Effector CD4-positive, alpha-beta T cell (primary cell): ENCODE results near the gene RSPO4.

Experiments
- DNase-seq: peaks from one replicate; pipeline ENCODE4 v3.0.0-alpha.2; 2020

Gene RSPO4

DNA sequence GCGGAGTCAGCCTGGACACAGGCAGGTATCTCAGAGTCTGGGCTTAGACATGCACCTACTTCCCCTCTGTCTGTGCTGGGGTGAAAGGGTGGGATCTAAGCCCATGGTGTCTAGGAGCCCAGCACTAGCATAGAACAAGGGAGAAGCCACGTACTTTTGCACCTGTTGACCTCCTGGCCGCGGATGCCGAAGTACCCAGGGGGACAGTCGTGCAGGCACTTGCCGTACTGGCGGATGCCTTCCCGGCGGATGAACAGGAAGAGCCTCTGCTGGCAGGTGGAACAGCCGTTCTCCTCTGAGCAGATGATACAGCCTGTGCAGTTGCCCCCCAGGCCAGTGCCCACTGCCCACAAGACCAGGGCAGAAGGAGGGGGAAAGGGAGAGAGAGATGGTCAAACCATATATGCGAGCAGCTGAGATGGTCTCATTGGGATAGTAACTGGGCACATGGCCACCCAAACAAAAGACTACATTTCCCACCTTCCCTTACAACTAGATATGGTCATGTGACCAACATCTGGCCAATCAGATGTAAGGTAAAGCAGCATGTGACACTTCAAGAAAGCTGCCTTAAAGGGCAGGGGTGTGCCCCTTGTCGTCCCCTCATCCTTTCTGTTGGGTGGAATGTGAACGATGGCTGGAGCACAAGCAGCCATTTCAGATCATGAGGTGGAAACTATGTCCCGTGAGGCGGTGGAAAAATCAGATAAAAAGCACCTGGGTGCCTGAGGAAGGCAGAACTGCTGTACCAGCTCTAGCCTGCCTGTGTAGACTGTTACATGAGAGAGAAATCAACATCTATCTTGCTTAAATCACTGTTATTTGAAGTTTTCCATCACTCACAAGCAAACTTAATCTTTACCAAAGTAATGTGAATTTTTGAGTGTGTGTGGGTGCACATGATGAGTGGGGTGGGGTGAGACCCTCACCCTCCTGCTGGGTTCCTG, 34.0 kb downstream of the RSPO4 start:
- no peak for DNase-seq

DNA sequence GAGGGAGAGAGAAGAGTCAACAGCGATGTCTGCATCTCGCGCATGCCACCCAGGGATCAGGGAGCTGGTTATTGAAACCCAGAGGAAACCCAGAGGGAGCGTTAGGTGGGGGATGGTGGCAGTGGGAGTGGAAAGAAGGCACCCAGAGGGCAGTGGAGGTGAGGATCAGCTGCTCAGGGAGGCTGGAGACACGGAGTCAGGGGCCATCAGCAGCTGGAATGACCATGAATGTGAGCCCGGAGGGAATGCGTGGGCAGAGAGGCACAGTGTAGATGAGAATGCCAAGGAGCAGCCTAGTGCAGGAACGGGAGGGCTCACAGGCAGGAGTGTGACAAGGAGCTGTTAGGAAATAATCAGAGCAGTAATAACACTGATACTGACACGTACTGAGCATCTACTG, 36.2 kb downstream of the RSPO4 start:
- no peak for DNase-seq

DNA sequence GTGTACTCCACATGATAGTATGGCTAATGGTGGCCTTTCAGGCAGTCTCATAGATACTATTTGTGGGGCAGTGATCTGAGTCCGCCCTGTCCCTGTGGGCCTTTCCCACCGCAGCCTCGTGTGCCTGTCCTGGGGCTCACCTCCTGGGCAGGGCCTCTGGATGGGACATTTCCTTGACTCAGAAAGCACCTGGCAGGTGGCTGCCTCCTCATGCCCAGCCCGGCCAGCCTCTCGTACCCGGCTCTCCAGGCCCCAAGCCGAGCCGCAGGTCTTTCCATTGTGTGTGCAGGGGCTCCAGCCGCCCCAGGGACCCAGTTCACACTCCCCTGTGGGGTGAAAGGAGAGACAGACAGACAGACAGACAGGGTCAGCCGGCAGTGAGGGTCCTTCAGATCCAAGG, 38.3 kb downstream of the RSPO4 start:
- no peak for DNase-seq

DNA sequence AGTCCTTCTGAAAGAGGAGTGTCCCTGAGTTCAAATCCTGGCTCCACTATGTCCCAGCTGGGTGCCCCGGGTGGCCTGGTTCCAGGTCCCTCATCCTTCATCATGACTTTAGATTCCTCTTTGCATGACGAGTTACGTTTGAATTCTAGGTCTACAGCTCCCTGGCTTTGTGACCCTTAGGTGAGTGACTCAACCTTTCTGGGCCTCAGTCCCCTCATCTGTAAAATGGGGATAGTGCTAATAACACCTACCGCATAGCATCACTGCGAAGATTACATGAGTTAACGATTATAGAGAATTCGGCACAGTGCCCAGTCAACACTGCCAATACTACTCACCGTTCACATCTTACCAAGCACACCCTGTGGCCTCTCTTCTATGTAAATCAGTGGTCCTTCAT, 39.4 kb downstream of the RSPO4 start:
- DNase-seq: no peak

DNA sequence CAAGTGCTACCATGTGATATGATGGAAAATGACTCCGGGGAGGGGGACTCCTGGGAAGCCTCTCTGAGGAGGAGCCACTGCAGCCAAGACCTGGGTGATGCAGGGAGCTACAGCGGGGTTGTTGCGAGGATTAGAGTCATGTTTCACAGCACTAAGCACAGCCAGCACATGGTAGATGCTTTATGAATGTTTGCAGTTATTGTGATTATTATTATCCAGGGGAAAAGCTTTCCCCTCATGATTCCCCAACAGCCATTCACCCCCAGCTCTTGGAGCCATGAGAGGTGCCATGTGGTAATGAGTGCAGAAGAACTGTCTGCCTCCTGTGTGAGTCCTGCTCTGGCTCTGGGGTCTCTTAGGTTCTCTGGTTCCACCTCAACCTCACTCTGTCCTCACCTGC, 39.9 kb downstream of the RSPO4 start:
- DNase-seq: no peak

DNA sequence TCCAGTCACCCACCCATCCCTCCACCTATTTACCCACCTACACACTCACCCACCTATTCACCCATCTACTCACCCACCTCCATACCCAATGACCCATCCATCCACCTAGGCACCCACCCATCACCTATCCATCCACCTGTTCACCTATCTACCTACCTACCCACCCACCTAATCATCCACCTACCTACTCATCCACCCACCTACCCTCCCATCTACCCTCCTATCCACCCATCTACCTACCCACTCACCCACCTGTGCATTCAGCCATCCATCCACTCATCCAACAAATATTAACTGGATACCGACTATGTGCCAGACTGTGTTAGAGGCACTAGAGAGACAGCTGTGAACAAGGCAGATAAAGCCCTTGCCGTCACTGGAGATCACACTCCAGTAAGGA, 40.3 kb downstream of the RSPO4 start:
- no peak for DNase-seq

DNA sequence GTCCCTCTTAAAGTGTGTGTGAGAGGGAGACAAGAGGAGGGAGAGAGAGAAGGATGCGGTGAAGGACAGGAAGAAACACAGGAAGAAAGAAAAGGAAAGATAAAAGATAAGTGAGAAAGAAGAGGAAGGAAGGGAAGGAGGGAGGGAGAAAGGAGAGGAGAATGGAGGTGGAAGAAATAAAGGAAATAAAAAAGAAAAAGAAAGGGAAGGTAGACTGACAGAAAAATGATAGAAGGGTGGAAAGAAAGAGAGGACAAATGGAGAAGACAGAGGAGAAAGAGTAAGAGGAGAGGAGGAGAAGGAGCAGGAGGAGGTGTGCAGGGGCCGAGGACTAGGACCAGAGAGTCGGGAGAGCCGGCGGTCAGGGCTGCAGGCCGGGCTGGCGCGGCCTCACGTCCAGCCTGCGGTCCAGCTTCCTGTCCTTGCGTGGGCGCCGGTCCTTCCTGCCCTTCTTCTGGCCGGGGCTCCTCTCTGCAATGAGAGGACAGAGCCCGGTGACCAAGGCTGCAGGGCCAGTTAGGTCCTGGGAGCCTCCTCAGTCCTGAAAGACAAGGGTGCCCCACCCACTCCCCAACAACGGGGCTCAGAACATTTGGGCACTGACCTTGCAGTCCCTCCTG, 42.0 kb downstream of the RSPO4 start:
- no peak for DNase-seq

DNA sequence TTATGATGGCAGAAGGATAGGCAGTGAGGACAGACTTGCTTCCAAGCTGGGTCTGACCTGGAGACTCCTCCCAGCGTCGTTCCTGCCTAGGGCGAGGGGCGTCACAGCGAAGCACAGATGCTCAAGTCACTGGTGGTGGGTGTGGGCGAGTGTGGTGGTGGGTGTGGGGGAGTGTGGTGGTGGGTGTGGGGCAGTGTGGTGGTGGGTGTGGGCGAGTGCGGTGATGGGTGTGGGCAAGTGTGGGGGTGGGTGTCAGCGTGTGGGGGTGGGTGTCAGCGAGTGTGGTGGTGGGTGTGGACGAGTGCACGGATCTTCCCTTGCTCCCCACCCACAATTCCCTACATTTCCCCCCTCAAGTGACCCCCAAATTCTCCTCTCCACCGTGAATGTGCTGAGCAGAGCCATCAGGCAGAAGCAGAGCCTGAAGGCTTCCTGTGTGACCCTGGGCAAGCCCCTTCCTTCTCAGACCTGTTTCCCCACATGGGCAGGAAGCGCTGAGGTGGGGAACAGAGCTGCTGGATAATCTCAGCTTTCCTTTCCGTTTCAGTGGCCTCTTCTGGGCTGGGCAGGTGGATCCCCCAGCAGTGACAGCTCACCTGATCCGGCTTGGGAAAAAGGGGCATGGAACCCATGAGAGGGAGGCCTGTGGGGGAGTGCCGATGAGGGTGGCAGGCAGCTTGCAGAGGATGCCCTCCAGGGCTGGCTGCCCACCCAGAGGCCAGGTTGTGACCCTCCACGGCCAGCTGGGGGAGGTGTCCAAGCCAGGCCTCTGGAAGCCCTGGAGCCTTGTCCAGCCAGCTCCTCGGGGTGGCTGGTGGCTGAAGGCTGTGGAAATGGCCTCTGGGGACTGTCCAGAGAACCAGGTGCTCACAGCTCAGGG, 42.9 kb downstream of the RSPO4 start:
- DNase-seq: no peak

DNA sequence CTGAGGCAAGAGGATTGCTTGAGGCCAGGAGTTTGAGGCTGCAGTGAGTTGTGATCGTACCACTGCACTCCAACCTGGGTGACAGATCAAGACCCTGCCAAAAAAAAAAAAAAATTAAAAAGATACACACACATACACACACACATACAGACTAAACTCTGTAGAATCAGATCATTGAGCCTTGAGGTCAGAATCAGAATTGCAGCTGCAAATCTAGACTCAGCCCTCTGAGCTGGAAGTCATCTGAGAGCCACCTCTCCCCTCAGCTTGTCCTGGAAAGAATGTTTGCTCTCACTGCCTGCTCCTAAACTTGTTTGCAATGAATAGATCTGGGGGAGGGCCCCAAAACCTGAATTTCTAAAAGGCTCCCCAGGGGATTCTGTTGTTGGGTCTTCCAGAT, 44.6 kb downstream of the RSPO4 start:
- DNase-seq: no peak

DNA sequence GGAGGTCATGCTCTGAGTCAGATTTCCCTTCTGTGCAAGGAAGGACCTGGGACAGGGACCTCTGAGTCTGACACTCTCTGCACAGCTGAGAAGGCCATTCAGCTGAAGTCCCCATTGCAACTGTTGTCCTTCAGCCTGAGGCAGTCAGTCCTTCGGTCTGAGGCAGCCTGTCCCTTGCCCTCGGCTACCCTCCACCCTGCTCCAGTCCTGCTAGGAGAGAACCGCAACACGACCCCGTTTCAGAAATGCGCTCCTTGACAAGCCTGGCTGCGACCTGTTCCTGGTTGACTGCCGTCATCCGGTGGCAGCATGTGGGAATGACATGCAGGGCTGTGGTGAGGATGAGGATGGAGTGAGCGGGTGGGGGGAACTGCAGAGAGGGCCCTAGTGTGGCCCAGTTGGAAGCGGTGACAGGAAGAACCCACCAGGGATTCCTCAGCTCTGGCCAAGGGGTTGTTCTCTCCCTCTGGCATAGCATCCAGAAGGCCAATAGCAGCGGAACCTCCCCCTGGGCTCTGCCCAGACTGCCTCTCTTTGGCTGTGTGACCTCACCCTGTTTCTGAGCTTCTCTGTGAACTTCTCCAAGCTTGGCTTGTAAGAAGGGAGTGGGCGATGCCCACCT, 45.7 kb downstream of the RSPO4 start:
- DNase-seq: peak; percentile 59

DNA sequence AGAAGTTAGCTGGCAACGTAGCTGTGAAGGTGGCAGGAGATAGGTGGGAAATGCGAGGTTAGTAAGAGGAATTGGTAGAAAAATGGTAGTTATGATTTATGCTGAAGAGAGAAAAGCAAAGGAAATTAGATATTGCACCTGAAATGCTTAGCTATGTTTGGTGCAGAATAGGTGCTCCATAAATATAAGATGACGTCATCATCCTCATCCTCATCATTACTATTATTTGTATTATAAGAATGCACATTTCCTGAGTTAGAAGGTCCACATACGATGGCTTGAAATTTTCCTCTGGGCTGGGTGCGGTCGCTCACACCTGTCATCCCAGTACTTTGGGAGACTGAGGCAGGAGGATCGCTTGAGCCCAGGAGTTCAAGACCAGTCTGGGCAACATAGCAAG, 46.5 kb downstream of the RSPO4 start:
- DNase-seq: no peak

DNA sequence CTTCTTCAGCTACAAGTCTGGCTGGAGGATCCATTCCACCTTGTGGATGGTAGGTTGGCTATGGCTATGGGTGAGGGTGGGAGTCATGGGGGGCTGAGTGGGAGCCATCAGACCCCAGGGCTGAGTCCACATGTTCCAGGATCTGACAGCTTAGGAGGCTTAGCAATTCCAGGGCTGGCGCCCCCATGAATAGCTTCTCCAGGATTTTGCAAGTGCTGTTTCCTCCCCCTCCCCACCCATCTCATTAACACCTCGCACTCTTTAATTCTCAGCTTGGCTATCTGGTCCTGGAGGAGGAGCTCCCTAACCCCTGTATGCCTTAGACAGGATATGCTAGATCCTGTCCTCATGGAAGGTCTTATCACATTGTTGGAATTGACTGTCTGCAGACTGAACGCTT, 47.0 kb downstream of the RSPO4 start:
- no peak for DNase-seq

DNA sequence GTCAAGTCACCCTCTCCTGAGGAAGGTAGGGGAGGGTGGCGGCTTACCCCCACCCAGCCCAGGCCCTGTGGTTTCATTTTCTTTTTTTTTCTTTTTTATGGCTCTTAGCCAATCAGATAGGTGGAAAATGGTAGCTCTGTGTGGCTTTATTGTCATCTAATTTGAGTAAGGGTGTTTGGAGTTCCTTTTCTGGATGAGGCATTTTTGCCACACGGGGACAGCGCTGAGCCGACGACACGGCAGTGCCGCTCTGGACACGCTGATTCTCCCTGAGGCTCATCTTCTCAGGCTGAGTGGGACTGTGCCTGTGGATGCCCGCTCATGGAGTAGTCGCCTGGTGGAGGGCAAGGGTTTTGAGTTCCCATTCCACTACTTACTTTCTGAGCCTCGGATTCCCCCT, 48.4 kb downstream of the RSPO4 start:
- no peak for DNase-seq

DNA sequence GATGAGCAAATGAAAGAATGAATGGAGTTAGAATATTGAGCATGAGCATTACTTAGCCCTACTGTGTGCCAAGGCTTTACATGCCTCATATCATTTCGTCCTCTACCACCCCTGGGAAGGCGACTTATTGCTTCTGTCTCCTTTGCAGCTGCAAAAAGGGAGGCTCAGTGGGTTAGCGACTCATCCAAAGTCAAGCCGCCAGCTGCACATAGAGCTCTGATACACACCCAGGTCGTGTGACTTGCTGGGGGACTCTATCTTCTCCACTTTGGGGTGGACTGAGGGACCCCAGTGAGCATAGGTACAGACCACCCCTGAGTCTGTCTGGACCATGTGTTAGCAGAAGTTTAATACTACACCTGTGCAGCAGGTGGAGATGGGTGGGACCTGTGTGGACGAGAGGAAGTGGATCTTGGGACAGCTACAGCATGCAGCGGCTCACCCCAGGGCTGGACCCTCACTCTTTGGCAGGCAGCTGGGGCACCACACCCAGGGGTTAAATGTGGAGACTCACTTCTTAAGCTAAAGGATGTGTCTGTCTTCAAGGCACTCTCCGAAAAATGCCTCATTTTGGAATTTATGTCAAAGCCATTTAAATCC, 49.8 kb downstream of the RSPO4 start:
- DNase-seq: no peak

DNA sequence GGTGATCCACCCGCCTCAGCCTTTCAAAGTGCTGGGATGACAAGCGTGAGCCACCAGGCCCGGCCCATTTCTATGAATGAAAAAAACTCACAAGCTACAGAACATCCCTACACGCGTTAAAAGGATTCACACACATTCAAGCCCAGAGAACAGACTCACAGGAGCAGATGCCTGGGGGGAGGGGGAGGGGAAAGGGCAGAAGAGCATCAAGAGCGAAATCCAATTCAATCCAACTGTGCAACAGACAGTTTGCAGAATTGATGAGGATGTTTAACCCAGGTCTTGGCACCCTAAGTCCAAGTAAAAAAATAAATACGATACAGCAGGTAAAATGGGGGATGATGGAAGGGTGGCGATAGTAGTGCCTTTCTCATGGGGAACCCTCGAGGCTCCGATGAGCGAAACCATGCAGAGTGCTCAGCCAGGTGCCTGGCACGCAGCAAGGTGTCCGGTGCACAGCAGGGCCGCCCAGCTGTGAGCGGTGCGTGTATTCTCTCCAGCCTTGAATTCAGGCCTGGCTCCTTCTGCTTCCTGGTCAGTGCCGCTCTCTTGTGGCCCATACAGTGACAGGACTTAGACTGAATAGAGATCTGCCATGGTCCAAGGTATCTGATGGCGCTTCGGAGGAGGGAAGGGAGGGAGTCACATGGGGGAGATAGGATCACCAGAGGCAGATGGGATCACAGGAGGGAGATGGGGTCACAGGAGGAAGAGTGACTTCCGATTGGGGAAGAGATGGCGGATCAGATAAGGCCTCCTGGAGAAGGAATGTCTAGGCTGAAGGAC, 50.5 kb downstream of the RSPO4 start:
- no peak for DNase-seq

DNA sequence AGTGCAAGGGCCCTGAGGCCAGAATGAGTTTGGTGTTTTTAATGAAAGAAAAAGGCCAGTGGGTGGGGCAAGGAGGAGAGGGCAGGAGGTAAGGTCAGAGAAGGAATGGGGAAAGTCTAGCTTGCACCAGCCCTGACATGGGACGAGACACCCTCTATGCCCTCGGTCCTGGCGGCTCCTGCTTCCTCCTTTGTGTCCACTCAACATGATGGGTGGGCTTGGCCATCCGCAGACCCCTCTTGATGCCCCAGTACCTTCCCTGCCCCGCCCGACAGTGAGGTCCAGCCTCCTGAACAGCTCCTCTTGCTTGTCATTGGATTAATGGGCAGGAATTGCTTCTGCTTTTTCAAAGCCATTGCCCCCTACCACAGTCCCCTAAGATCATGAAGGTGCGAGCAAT, 52.4 kb downstream of the RSPO4 start:
- DNase-seq: no peak

DNA sequence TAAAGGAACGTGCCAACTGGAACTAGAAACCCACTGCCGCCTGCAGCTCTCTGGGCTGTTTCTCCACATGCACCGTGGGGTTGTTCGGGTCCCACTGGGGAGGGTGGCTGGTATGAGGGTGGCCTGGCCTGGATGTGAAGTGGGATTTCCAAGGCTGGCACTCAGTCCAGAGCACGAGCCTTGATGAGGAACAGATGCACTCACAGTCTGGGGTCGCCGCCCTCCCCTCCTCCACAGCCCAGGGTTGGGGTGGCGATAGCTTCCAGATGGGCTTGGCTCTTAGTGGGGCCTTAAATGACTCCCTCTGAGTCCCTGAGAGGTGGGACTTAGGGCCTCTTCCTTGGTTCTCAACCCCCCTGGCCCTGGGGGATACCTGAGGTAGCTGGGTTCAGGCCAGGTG, 55.3 kb downstream of the RSPO4 start:
- no peak for DNase-seq

DNA sequence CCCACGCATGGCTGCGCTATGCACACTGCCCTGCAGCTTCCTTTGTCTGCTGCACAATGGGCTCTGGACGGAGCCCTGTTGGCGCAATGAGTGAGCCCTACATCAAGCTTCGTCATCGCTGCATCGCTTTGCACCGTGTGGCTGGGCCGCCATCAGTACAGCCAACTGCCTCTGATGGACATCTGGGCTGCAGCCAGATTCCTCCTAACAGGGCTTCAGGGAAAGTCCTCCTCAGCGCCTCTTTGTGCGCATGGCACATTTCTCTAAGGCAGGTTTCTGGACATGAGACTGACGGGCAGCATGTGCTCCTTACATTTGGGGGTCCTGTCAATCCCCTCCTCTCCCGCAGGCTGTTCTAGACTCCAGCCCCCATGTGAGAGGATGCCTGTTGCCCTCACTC, 56.3 kb downstream of the RSPO4 start:
- no peak for DNase-seq

DNA sequence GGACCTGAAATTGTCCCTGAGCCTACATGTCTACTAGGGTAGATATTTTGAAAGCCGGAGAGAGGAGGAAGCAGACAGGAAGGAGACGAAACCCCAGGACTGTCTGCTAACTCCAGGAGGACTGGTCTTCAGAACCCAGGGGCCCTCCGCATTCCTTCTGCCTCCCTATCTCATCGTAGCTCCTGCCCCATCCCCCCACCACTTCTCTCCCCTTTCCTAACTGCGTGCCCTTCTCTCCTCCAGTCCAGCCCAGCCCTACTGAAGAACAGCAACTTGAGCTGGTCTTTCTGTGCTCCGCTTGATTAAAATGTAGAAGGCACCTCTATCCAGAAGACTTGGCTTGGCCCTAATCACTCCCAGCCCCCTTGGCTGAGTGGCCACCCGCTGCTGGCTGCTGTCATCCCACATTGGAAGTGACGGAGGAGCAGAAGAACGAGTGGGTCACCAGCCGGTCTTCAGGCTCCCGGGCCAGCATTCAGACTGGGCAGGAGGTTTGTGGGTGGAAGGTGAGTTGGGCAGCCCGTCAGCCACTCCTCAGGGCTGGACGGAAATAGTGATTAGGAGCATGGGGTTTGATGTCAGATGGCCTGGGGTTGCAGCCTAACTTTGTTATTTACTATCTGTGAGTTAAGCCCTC, 57.2 kb downstream of the RSPO4 start:
- DNase-seq: no peak

DNA sequence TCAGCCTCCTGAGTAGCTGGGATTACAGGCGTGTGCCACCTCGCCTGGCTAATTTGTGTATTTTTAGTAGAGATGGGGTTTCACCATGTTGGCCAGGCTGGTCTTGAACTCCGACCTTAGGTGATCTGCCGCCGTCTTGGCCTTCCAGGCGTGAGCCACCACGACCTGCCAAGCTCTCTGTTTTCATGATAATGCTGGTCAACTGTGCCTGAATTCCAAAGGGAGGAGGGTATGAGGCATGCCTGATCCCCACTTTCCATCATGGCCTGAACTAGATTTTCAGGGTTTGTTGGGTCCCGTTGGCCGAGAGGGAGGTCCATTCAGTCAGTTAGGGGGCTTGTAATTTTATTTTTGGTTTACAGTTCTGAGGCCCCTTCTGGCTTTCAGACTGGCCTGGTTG, 58.0 kb downstream of the RSPO4 start:
- DNase-seq: no peak

DNA sequence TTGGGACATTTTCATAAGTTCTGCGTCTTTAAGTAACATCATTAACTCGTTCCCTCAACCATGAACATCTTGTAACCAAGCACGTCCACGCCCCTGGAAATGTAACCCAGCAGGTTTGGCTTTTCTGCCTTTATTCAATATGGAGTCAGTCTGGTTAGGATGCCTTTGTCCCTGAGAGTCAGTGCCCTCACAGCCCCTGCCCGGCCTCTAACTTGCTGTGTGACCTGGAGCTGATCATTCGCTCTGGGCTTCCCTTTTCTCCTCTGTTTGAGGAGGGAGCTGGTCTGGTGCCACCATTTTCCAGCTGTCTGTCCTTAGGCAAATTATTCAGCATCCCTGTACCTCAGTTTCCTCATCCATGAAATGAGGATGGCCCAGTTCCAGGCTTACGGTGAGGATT, 59.5 kb downstream of the RSPO4 start:
- no peak for DNase-seq
